Upper lobe of left lung (tissue), 6 donors: ENCODE measurements around the gene RASEF. TPM values are rescaled to one million over a fixed set of nuclear protein-coding genes. Genes with fewer than 3 reads are reported as not detected.

Source experiments
- ATAC-seq, 2 donors: fragments of 200-7000 bp; cut with Tn5 transposase; one replicate each; pipeline ENCODE4 v1.9.1; 2022; ENCODE audit warnings: mild to moderate bottlenecking in 2 of 2, moderate library complexity in 2 of 2; ENCODE audit not compliant: low FRiP score in 2 of 2
- DNase-seq, 2 donors: peaks; one replicate each; pipeline ENCODE4 v3.0.0-alpha.2; 2019 to 2020
- H3K27ac ChIP-seq, 4 donors: fragments of 200-600 bp; sonication (generic); one replicate each; pipeline ENCODE4 v1.5.1; 2016 to 2019
- H3K27me3 ChIP-seq, 4 donors: fragments of 200-600 bp; sonication (generic); one replicate each; pipeline ENCODE4 v1.5.1; 2017 to 2019
- H3K36me3 ChIP-seq, 4 donors: fragments of 200-600 bp; sonication (generic); one replicate each; pipeline ENCODE4 v1.5.1; 2016 to 2019
- H3K4me1 ChIP-seq, 4 donors: fragments of 200-600 bp; sonication (generic); one replicate each; pipeline ENCODE4 v1.5.1; 2018 to 2019
- H3K4me3 ChIP-seq, 4 donors: fragments of 200-600 bp; sonication (generic); one replicate each; pipeline ENCODE4 v1.5.1; 2017 to 2019; ENCODE audit warnings: mild to moderate bottlenecking in 2 of 4, moderate library complexity in 1 of 4
- H3K9me3 ChIP-seq, 4 donors: fragments of 200-600 bp; sonication (generic); one replicate each; pipeline ENCODE4 v1.5.1; 2018 to 2019
- CTCF ChIP-seq, 6 experiments: fragments of 450-650 bp in 4 of 6; fragments of 200-600 bp in 2 of 6; sonication (generic) in 2 of 6; IDR thresholded peaks; one replicate each; pipeline ENCODE4 v1.5.1; 2016 to 2019; ENCODE audit warnings: antibody characterized with exemption in 6 of 6
- EP300 ChIP-seq, 4 donors: sonication (generic); formaldehyde crosslinking; IDR thresholded peaks; one replicate each; pipeline ENCODE4 v1.5.1; 2017; ENCODE audit warnings: antibody characterized with exemption in 4 of 4, control low read depth in 2 of 4
- POLR2A ChIP-seq, 4 donors: fragments of 450-650 bp; IDR thresholded peaks; one replicate each; pipeline ENCODE4 v1.5.1; 2016 to 2017; ENCODE audit warnings: antibody characterized with exemption in 4 of 4, mild to moderate bottlenecking in 2 of 4
- POLR2AphosphoS5 ChIP-seq, 2 donors: sonication (generic); formaldehyde crosslinking; IDR thresholded peaks; one replicate each; pipeline ENCODE4 v1.5.1; 2017; ENCODE audit warnings: antibody characterized with exemption in 2 of 2
- WGBS, 2 donors: methylation state at CpG; one replicate each; pipeline ENCODE4 v1.1.5; 2017 to 2018; 5-methylcytosine and 5-hydroxymethylcytosine counted together
- total RNA-seq, 6 donors: library from RNA; depleted of rRNA in 4 of 6; stranded (reverse); fragments of >200 nt in 4 of 6; gene quantifications; one replicate each; pipeline versions ENCODE4 v1.1.0 to v1.2.1, GENCODE V29; 2016 to 2021
- donor health status: DM: no; HTN: no; CAD: no; lungs with moderate emphysema.
- donor health status: DM: no; HTN: yes; CAD: no; lungs with severe emphysema.

RASEF gene
- total RNA-seq: 10 to 100 TPM; 14.5 to 90.0 (median 18.0) TPM

- peak within 1 kb of the TSS in 3 of 4 donors; percentile 49 to 55 (median 51) for H3K4me3 ChIP-seq
- DNase-seq (peak; percentile 88 to 94), ATAC-seq (peak; percentile 77 to 91)
- TF ChIP-seq POLR2AphosphoS5 (IDR thresholded peaks at IDR 0.05) (peak in 1 of 2 donors; percentile 63), EP300 (IDR thresholded peaks at IDR 0.05) (no peak), CTCF (IDR thresholded peaks at IDR 0.05) (peak in 3 of 6 experiments; percentile 1 to 59 (median 31)), POLR2A (IDR thresholded peaks at IDR 0.05) (peak in 2 of 4 donors; percentile 71 to 85)
- peak within 1 kb of the TSS; percentile 76 to 85 (median 82) for H3K27ac ChIP-seq
- H3K4me1 ChIP-seq: peaks cover 0 to 15% (median 8%) of the 10 kb centered on the region in 4 donors
- WGBS, 2 donors: 3 to 7% methylated on average over 14 to 35 of the region's 99 CpGs
- H3K9me3 ChIP-seq: no peaks in the 10 kb centered on the region
- peaks cover 0 to 10% (median 0%) of the 10 kb centered on the region in 4 donors for H3K27me3 ChIP-seq
- no peaks in the 10 kb centered on the region for H3K36me3 ChIP-seq
Observed at GRCh38 chr9:83062651-83063527, at the start of gene RASEF. TSS of gene RASEF (minus strand) at chr9:83063142. CDS start at chr9:83062867, 275 bp downstream.

GRCh38 chr9:83111169-83111568 lies 48.2 kb upstream of the RASEF start:
- H3K27ac ChIP-seq: no peak overlapping the region
- H3K4me1 ChIP-seq: no peaks in the 10 kb centered on the region
- 83 to 88% methylated on average over 3 of the region's 3 CpGs for WGBS, 2 donors
- no peak for TF ChIP-seq CTCF (IDR thresholded peaks at IDR 0.05)
- no peak for TF ChIP-seq POLR2AphosphoS5 (IDR thresholded peaks at IDR 0.05)
- no peak for TF ChIP-seq EP300 (IDR thresholded peaks at IDR 0.05)
- TF ChIP-seq POLR2A (IDR thresholded peaks at IDR 0.05): no peak
- peaks cover 0 to 6% (median 5%) of the 10 kb centered on the region in 4 donors for H3K9me3 ChIP-seq
- no peaks in the 10 kb centered on the region for H3K36me3 ChIP-seq
- H3K27me3 ChIP-seq: no peaks in the 10 kb centered on the region
- DNase-seq (no peak), ATAC-seq (no peak)
- H3K4me3 ChIP-seq: no peak overlapping the region

- DNase-seq (no peak), ATAC-seq (no peak)
- H3K4me1 ChIP-seq: no peaks in the 10 kb centered on the region
- H3K9me3 ChIP-seq: peaks cover 0 to 6% (median 5%) of the 10 kb centered on the region in 4 donors
- 73 to 83% methylated on average over 3 of the region's 3 CpGs for WGBS, 2 donors
- no peak for TF ChIP-seq EP300 (IDR thresholded peaks at IDR 0.05)
- TF ChIP-seq POLR2A (IDR thresholded peaks at IDR 0.05): no peak
- TF ChIP-seq CTCF (IDR thresholded peaks at IDR 0.05): no peak
- no peak for TF ChIP-seq POLR2AphosphoS5 (IDR thresholded peaks at IDR 0.05)
- no peak overlapping the region for H3K27ac ChIP-seq
- H3K4me3 ChIP-seq: no peak overlapping the region
- H3K27me3 ChIP-seq: no peaks in the 10 kb centered on the region
- no peaks in the 10 kb centered on the region for H3K36me3 ChIP-seq
Observed at GRCh38 chr9:83109296-83109695, 46.4 kb upstream of the RASEF start.

GRCh38 chr9:83108208-83108607 lies 45.3 kb upstream of the RASEF start:
- no peaks in the 10 kb centered on the region for H3K9me3 ChIP-seq
- no peak for TF ChIP-seq EP300 (IDR thresholded peaks at IDR 0.05)
- TF ChIP-seq POLR2A (IDR thresholded peaks at IDR 0.05): no peak
- TF ChIP-seq CTCF (IDR thresholded peaks at IDR 0.05): no peak
- no peak for TF ChIP-seq POLR2AphosphoS5 (IDR thresholded peaks at IDR 0.05)
- H3K4me1 ChIP-seq: no peaks in the 10 kb centered on the region
- no peaks in the 10 kb centered on the region for H3K36me3 ChIP-seq
- H3K27ac ChIP-seq: no peak overlapping the region
- DNase-seq (no peak), ATAC-seq (no peak)
- no peaks in the 10 kb centered on the region for H3K27me3 ChIP-seq
- H3K4me3 ChIP-seq: no peak overlapping the region
